Esophagus squamous epithelium (tissue), 4 donors: ENCODE data around the gene MPZL1.

Source experiments
- CTCF ChIP-seq, 6 experiments: fragments of 450-650 bp in 4 of 6; fragments of 200-600 bp in 2 of 6; sonication (generic) in 2 of 6; IDR thresholded peaks; one replicate each; pipeline ENCODE4 v1.5.1; 2016 to 2019; ENCODE audit warnings: antibody characterized with exemption in 6 of 6, mild to moderate bottlenecking in 4 of 6, moderate library complexity in 4 of 6
- POLR2A ChIP-seq, 4 donors: fragments of 450-650 bp; IDR thresholded peaks; one replicate each; pipeline ENCODE4 v1.6.1; 2017; ENCODE audit warnings: antibody characterized with exemption in 4 of 4, mild to moderate bottlenecking in 4 of 4, moderate library complexity in 3 of 4

DNA sequence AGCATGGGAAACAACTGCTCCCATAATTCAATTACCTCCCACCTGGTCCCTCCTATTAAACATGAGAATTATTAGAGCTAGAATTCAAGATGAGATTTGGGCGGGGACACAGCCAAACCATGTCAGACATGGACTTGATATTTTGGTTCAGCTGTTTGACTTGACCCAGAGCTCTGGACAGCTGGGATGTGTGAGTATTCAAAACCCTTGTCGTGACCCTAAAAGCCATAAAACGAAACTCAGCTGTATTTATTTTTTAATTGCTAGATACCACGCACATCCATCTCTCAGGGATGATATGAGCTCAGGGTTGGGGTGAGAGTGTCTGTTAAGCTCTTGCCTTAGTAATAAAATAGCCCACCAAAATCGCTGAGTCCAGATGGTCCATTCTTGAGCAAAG, 46.3 kb upstream of the MPZL1 start:
- TF ChIP-seq POLR2A (IDR thresholded peaks at IDR 0.05) (no peak), CTCF (IDR thresholded peaks at IDR 0.05) (no peak)
